HAP-1 (cell line): Measurements from ENCODE around the gene SP7.
"Not testable (repeated sequence)": the region's sequence is repeated elsewhere in the genome, so short reads cannot be mapped to it uniquely, and the experiment has no call there.

ENCODE experiments used
- DNase-seq, 2 experiments: peaks; one replicate each; pipeline ENCODE4 v3.0.0-alpha.2; 2016 to 2020; ENCODE audit warnings: low spot score in 2 of 2
- H3K27me3 ChIP-seq: fragments of 250-450 bp; sonication (Bioruptor Pico); 2 replicates; pipeline ENCODE4 v1.5.1; 2020; ENCODE audit warnings: low read depth, mild to moderate bottlenecking, moderate library complexity
- H3K36me3 ChIP-seq: fragments of 250-450 bp; sonication (Bioruptor Pico); replicated peaks from 2 replicates; pipeline ENCODE4 v1.5.1; 2020; ENCODE audit warnings: mild to moderate bottlenecking
- H3K4me1 ChIP-seq: fragments of 250-450 bp; sonication (Bioruptor Pico); 2 replicates; pipeline ENCODE4 v1.5.1; 2020; ENCODE audit warnings: mild to moderate bottlenecking
- H3K4me3 ChIP-seq: fragments of 250-450 bp; sonication (Bioruptor Pico); 2 replicates; pipeline ENCODE4 v1.5.1; 2020; ENCODE audit warnings: mild to moderate bottlenecking, moderate library complexity
- H3K9me3 ChIP-seq: fragments of 250-450 bp; sonication (Bioruptor Pico); 2 replicates; pipeline ENCODE4 v1.5.1; 2020; ENCODE audit warnings: mild to moderate bottlenecking, moderate library complexity
- in situ Hi-C: fragments of 300-500 bp; cut with MboI; formaldehyde crosslinking; loops from 3 replicates; pipeline ENCODE4 v1.14.3; 2020; ENCODE audit warnings: low sequenced_read_pairs, inconsistent platforms, mixed read lengths

The SP7 gene

GRCh38 chr12:53338916-53339315 is 2.8 kb upstream of the SP7 start:
- Histone ChIP-seq H3K27me3 (peaks cover 22% of the 10 kb centered on the region), H3K36me3 (no peaks in the 10 kb centered on the region), H3K4me1 (no peaks in the 10 kb centered on the region), H3K9me3 (no peaks in the 10 kb centered on the region), H3K4me3 (no peak overlapping the region)
- in situ Hi-C loops, result no loop called here
- no peak for DNase-seq

GRCh38 chr12:53338017-53338416 is 1.9 kb upstream of the SP7 start:
- Histone ChIP-seq H3K9me3 (no peaks in the 10 kb centered on the region), H3K27me3 (peaks cover 22% of the 10 kb centered on the region), H3K36me3 (no peaks in the 10 kb centered on the region), H3K4me1 (no peaks in the 10 kb centered on the region), H3K4me3 (no peak overlapping the region)
- in situ Hi-C loops, result no loop called here
- peak in 1 of 2 experiments; percentile 33 for DNase-seq

- H3K9me3 ChIP-seq, result no peaks in the 10 kb centered on the region
- DNase-seq, result no peak
- no peaks in the 10 kb centered on the region for H3K4me1 ChIP-seq
- in situ Hi-C loops, result no loop called here
- H3K27me3 ChIP-seq, result peaks cover 22% of the 10 kb centered on the region
- no peaks in the 10 kb centered on the region for H3K36me3 ChIP-seq
- H3K4me3 ChIP-seq, result no peak overlapping the region
Measured at GRCh38 chr12:53334822-53335221, 1.3 kb downstream of the SP7 start.

GRCh38 chr12:53333845-53334244 is 2.3 kb downstream of the SP7 start:
- Histone ChIP-seq H3K4me1 (no peaks in the 10 kb centered on the region), H3K9me3 (no peaks in the 10 kb centered on the region), H3K27me3 (peaks cover 20% of the 10 kb centered on the region), H3K36me3 (no peaks in the 10 kb centered on the region), H3K4me3 (no peak overlapping the region)
- in situ Hi-C loops, result no loop called here
- no peak for DNase-seq

GRCh38 chr12:53333289-53333688 is 2.9 kb downstream of the SP7 start:
- no peak for DNase-seq
- in situ Hi-C loops, result no loop called here
- peaks cover 15% of the 10 kb centered on the region for H3K27me3 ChIP-seq
- H3K9me3 ChIP-seq, result no peaks in the 10 kb centered on the region
- no peak overlapping the region for H3K4me3 ChIP-seq
- no peaks in the 10 kb centered on the region for H3K4me1 ChIP-seq
- no peaks in the 10 kb centered on the region for H3K36me3 ChIP-seq

GRCh38 chr12:53332744-53333143 is 3.4 kb downstream of the SP7 start:
- Histone ChIP-seq H3K27me3 (peaks cover 12% of the 10 kb centered on the region), H3K9me3 (no peaks in the 10 kb centered on the region), H3K36me3 (no peaks in the 10 kb centered on the region), H3K4me1 (no peaks in the 10 kb centered on the region), H3K4me3 (no peak overlapping the region)
- no peak for DNase-seq
- in situ Hi-C loops, result no loop called here

- H3K36me3 ChIP-seq, in situ Hi-C loops, H3K4me1 ChIP-seq, H3K4me3 ChIP-seq, DNase-seq, H3K9me3 ChIP-seq: not testable (repeated sequence)
- peaks cover 12% of the 10 kb centered on the region for H3K27me3 ChIP-seq
Measured at GRCh38 chr12:53332339-53332738, 3.8 kb downstream of the SP7 start.

- Histone ChIP-seq H3K9me3 (no peaks in the 10 kb centered on the region), H3K27me3 (peaks cover under 1% of the 10 kb centered on the region; the same call in 1 of the 2 replicates), H3K36me3 (no peaks in the 10 kb centered on the region), H3K4me1 (no peaks in the 10 kb centered on the region; the same call in 1 of the 2 replicates), H3K4me3 (no peak overlapping the region)
- in situ Hi-C loops, result no loop called here
- DNase-seq, result no peak
Measured at GRCh38 chr12:53330671-53331070, 5.5 kb downstream of the SP7 start.

- in situ Hi-C loops, result loop anchor here (10.0 kb wide), 1 partner anchor 177 kb away; the partner anchor contains the start of genes NPFF and TARBP2
- Histone ChIP-seq H3K4me1 (peaks cover 8% of the 10 kb centered on the region), H3K36me3 (no peaks in the 10 kb centered on the region), H3K27me3 (no peaks in the 10 kb centered on the region), H3K4me3 (no peak overlapping the region), H3K9me3 (no peaks in the 10 kb centered on the region)
- no peak for DNase-seq
Measured at GRCh38 chr12:53328043-53328435, 8.1 kb downstream of the SP7 start.

- Histone ChIP-seq H3K27me3 (no peaks in the 10 kb centered on the region), H3K4me1 (peaks cover 8% of the 10 kb centered on the region), H3K9me3 (no peaks in the 10 kb centered on the region), H3K4me3 (no peak overlapping the region), H3K36me3 (no peaks in the 10 kb centered on the region)
- in situ Hi-C loops, result loop anchor here (10.0 kb wide), 1 partner anchor 177 kb away; the partner anchor contains the start of genes NPFF and TARBP2
- no peak for DNase-seq
Measured at GRCh38 chr12:53327435-53328042, 8.6 kb downstream of the SP7 start.

GRCh38 chr12:53326460-53327185 is 9.5 kb downstream of the SP7 start:
- in situ Hi-C loops, result loop anchor here (10.0 kb wide), 1 partner anchor 178 kb away; the partner anchor contains the start of genes NPFF and TARBP2
- Histone ChIP-seq H3K27me3 (no peaks in the 10 kb centered on the region), H3K4me3 (no peak overlapping the region)

GRCh38 chr12:53325511-53326061 is 10.6 kb downstream of the SP7 start:
- in situ Hi-C loops, result loop anchor here (10.0 kb wide), 1 partner anchor 179 kb away; the partner anchor contains the start of genes NPFF and TARBP2
- H3K27me3 ChIP-seq, result no peaks in the 10 kb centered on the region
- H3K36me3 ChIP-seq, result no peaks in the 10 kb centered on the region
- DNase-seq, result no peak
- peaks cover 15% of the 10 kb centered on the region for H3K4me1 ChIP-seq
- no peaks in the 10 kb centered on the region for H3K9me3 ChIP-seq
- peak overlapping the region; percentile 48 for H3K4me3 ChIP-seq

More at GRCh38 chr12:53326460-53327185, 9.5 kb downstream of the SP7 start:
- DNase-seq, result no peak
- Histone ChIP-seq H3K9me3 (no peaks in the 10 kb centered on the region), H3K36me3 (no peaks in the 10 kb centered on the region), H3K4me1 (peaks cover 11% of the 10 kb centered on the region)

GRCh38 chr12:53324779-53325510 is 11.2 kb downstream of the SP7 start:
- Histone ChIP-seq H3K27me3 (no peaks in the 10 kb centered on the region), H3K4me3 (peak overlapping the region; percentile 48), H3K36me3 (0 out of 2 replicates have a peak, but pooled peaks cover 5% of the 10 kb centered on the region), H3K4me1 (peaks cover 18% of the 10 kb centered on the region), H3K9me3 (no peaks in the 10 kb centered on the region)
- DNase-seq, result peak; percentile 85 to 95
- in situ Hi-C loops, result loop anchor here (10.0 kb wide), 1 partner anchor 180 kb away; the partner anchor contains the start of genes NPFF and TARBP2
